GM18526 (cell line): Measurements from ENCODE around the gene OR2A1.
"Not testable (repeated sequence)": the region's sequence is repeated elsewhere in the genome, so short reads cannot be mapped to it uniquely, and the experiment has no call there.

ENCODE experiments used
- POLR2A ChIP-seq: IDR thresholded peaks from 3 replicates; pipeline ENCODE4 v1.6.1; 2011; ENCODE audit not compliant: insufficient read length; ENCODE audit errors: extremely low read depth

OR2A1 gene

GRCh38 chr7:144311872-144312469, at the start of gene OR2A1:
Gene OR2A1, plus strand, starts transcription at chr7:144312419. Its CDS starts 5,706 bp downstream, at chr7:144318125.
- not testable (repeated sequence) for TF ChIP-seq POLR2A

GRCh38 chr7:144264692-144265091, 47.5 kb upstream of the OR2A1 start, which contains the start of gene OR2A7:
Gene OR2A7, minus strand, starts transcription at chr7:144264792. Its CDS starts 5,164 bp downstream, at chr7:144259628.
- TF ChIP-seq POLR2A, result not testable (repeated sequence)

GRCh38 chr7:144269188-144269587, 43.0 kb upstream of the OR2A1 start, which contains the start of gene CTAGE8:
Gene CTAGE8, minus strand, starts transcription at chr7:144269288. Its CDS starts 38 bp downstream, at chr7:144269250.
- TF ChIP-seq POLR2A, result not testable (repeated sequence)

GRCh38 chr7:144355176-144355822, 43.1 kb downstream of the OR2A1 start, which contains the start of gene ARHGEF5:
Gene ARHGEF5, plus strand, starts transcription at chr7:144355402. Its CDS starts 7,268 bp downstream, at chr7:144362670.
- not testable (repeated sequence) for TF ChIP-seq POLR2A
